Fibroblast of lung (primary cell): ENCODE results near the gene FHL3. TPM values are rescaled to one million over a fixed set of nuclear protein-coding genes. Genes with fewer than 3 reads are reported as not detected.
A peak's percentile ranks its signal among the peaks of the same experiment; 100 is the strongest.

ENCODE experiments used
- DNase-seq, 2 donors: peaks; one replicate each; pipeline versions ENCODE4 v3.0.0 to v3.0.0-alpha.2; 2010; ENCODE audit warnings: low read depth in 2 of 2
- H2AFZ ChIP-seq: 2 replicates; pipeline ENCODE4 v1.5.1; 2012; ENCODE audit warnings: low read length, control low read depth, inconsistent platforms
- H3K27ac ChIP-seq: 2 replicates; pipeline ENCODE4 v1.5.1; 2011; ENCODE audit warnings: low read length, control low read depth; ENCODE audit not compliant: insufficient read depth
- H3K27me3 ChIP-seq: 2 replicates; pipeline ENCODE4 v1.5.1; 2011; ENCODE audit warnings: mild to moderate bottlenecking, low read length; ENCODE audit not compliant: control insufficient read depth, insufficient read depth
- H3K36me3 ChIP-seq: 2 replicates; pipeline ENCODE4 v1.5.1; 2011; ENCODE audit warnings: low read length; ENCODE audit not compliant: control insufficient read depth, insufficient read depth
- H3K4me1 ChIP-seq: 2 replicates; pipeline ENCODE4 v1.5.1; 2011; ENCODE audit warnings: low read length; ENCODE audit not compliant: control insufficient read depth, insufficient read depth; ENCODE audit errors: extremely low read depth
- H3K4me2 ChIP-seq: 2 replicates; pipeline ENCODE4 v1.5.1; 2011; ENCODE audit warnings: low read length, control low read depth; ENCODE audit not compliant: insufficient read depth; ENCODE audit errors: extremely low read depth
- H3K4me3 ChIP-seq, 4 experiments: fragments of 200-600 bp in 1 of 4; sonication (generic) in 1 of 4; replicated peaks in 1 of 4; 2 replicates each; pipeline ENCODE4 v1.5.1; 2011 to 2016; ENCODE audit warnings: low read length in 4 of 4, low read depth in 3 of 4, mild to moderate bottlenecking in 3 of 4, control low read depth in 2 of 4, inconsistent platforms in 1 of 4, mixed read lengths in 1 of 4; ENCODE audit not compliant: insufficient read depth in 1 of 4; ENCODE audit errors: control extremely low read depth in 1 of 4
- H3K79me2 ChIP-seq: 2 replicates; pipeline ENCODE4 v1.5.1; 2012; ENCODE audit warnings: mild to moderate bottlenecking, low read length, inconsistent platforms; ENCODE audit not compliant: control insufficient read depth, insufficient read depth
- H3K9ac ChIP-seq: 2 replicates; pipeline ENCODE4 v1.5.1; 2011; ENCODE audit warnings: mild to moderate bottlenecking, low read length, control low read depth; ENCODE audit not compliant: insufficient read depth
- H3K9me3 ChIP-seq: 2 replicates; pipeline ENCODE4 v1.5.1; 2012; ENCODE audit warnings: low read depth, low read length; ENCODE audit not compliant: control insufficient read depth, insufficient read depth
- H4K20me1 ChIP-seq: 2 replicates; pipeline ENCODE4 v1.5.1; 2011; ENCODE audit warnings: low read length; ENCODE audit not compliant: control insufficient read depth, insufficient read depth; ENCODE audit errors: extremely low read depth
- CTCF ChIP-seq, 2 donors: IDR thresholded peaks in 1 of 2; conservative IDR thresholded peaks in 1 of 2; 1 replicate in 1 of 2; 2 replicates in 1 of 2; pipeline ENCODE4 v1.5.1; 2011 to 2012; ENCODE audit warnings: low read length in 2 of 2, control low read depth in 1 of 2, inconsistent platforms in 1 of 2, low read depth in 1 of 2, mild to moderate bottlenecking in 1 of 2
- EZH2 ChIP-seq: IDR thresholded peaks from 2 replicates; pipeline ENCODE4 v1.5.1; 2012; ENCODE audit warnings: low read length, control low read depth, mild to moderate bottlenecking; ENCODE audit errors: missing control alignments
- polyA plus RNA-seq, 2 donors: library from polyadenylated mRNA; depleted of rRNA in 1 of 2; stranded (reverse) in 1 of 2; unstranded in 1 of 2; fragments of >200 nt; gene quantifications; 2 replicates each; pipeline ENCODE4 v1.2.1, GENCODE V29; 2011 to 2012; ENCODE audit warnings: missing spikeins in 1 of 2
- total RNA-seq: library from RNA; depleted of rRNA; stranded (reverse); fragments of >200 nt; gene quantifications from 2 replicates; pipeline ENCODE4 v1.2.1, GENCODE V29; 2014

Gene FHL3
- total and polyA plus RNA-seq, 2 donors (not counting 1 experiment from before 2014, with no cell fraction given), result 13.9 to 25.0 TPM

- no peaks in the 10 kb centered on the region for H3K36me3 ChIP-seq
- H3K9ac ChIP-seq, result no peak overlapping the region
- no peaks in the 10 kb centered on the region for H3K9me3 ChIP-seq
- no peak overlapping the region for H3K4me2 ChIP-seq
- H4K20me1 ChIP-seq, result no peaks in the 10 kb centered on the region
- no peak overlapping the region for H3K4me3 ChIP-seq
- H3K27me3 ChIP-seq, result no peaks in the 10 kb centered on the region
- H3K4me1 ChIP-seq, result peaks cover 14% of the 10 kb centered on the region
- H3K79me2 ChIP-seq, result no peaks in the 10 kb centered on the region
- TF ChIP-seq EZH2, result no peak
- TF ChIP-seq CTCF (conservative IDR thresholded peaks at IDR 0.05 in 1 of 2, IDR thresholded peaks at IDR 0.05 in 1 of 2; ENCODE audit: low read depth in 1 of 2, low read length in 2 of 2), result no peak
- no peak overlapping the region for H3K27ac ChIP-seq
- no peak for DNase-seq
- H2AFZ ChIP-seq, result no peak overlapping the region
Observed at GRCh38 chr1:37949524-37950152, 55.7 kb downstream of the FHL3 start.

DNA sequence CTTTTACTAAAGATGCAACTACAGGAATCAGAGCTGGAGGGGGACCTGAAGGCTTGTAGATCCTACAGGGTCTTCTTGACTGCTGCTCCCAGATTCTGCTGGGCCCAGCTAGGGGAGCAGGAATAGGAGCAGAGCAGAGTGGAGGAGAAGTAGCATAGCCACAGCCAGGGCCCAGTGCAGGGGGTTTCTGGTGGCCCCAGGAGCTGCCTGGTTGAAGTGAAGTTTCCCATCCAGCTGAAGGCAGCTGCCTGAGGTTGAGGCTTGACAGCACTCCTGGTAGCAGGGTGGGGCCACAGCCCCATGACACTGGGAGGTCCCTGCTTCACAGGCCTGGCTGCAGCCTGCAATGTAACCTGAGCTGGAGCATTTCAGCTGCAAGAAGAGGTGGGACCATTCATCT is 56.5 kb downstream of the FHL3 start:
- H3K79me2 ChIP-seq, result no peaks in the 10 kb centered on the region
- TF ChIP-seq EZH2 (no peak), CTCF (conservative IDR thresholded peaks at IDR 0.05 in 1 of 2, IDR thresholded peaks at IDR 0.05 in 1 of 2; ENCODE audit: low read depth in 1 of 2, low read length in 2 of 2) (no peak)
- no peak for DNase-seq

DNA sequence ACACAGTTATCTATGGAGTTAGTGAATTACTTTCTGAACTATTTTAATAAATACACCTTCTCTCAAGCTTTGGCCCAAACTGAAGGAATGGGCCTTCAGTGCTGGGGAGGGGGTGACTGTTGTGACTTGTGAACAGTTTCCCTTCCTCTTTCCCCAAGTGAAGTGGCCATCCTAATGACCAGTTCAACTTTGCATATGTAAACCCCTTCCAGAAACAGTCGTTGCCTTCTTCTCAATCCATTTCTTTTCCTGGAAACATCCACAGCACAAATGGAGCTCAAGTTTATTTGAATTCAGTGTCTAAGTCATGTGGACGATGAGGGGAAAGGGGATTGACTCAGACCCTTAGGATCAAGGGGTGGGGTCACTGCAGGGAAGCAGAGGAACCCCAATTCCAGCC is 57.1 kb downstream of the FHL3 start:
- TF ChIP-seq EZH2 (no peak), CTCF (conservative IDR thresholded peaks at IDR 0.05 in 1 of 2, IDR thresholded peaks at IDR 0.05 in 1 of 2; ENCODE audit: low read depth in 1 of 2, low read length in 2 of 2) (no peak)
- Histone ChIP-seq H3K4me2 (no peak overlapping the region), H2AFZ (peak overlapping the region; percentile 12)

More for the DNA sequence above, 56.5 kb downstream of the FHL3 start:
- no peak overlapping the region for H2AFZ ChIP-seq
- H3K9ac ChIP-seq, result no peak overlapping the region
- H3K4me3 ChIP-seq, result no peak overlapping the region
- H3K36me3 ChIP-seq, result no peaks in the 10 kb centered on the region
- peaks cover 14% of the 10 kb centered on the region for H3K4me1 ChIP-seq
- H4K20me1 ChIP-seq, result no peaks in the 10 kb centered on the region
- H3K9me3 ChIP-seq, result no peaks in the 10 kb centered on the region
- H3K4me2 ChIP-seq, result no peak overlapping the region
- no peak overlapping the region for H3K27ac ChIP-seq
- no peaks in the 10 kb centered on the region for H3K27me3 ChIP-seq

More for the DNA sequence above, 57.1 kb downstream of the FHL3 start:
- Histone ChIP-seq H3K9me3 (no peaks in the 10 kb centered on the region), H3K9ac (no peak overlapping the region), H3K27me3 (no peaks in the 10 kb centered on the region), H3K4me1 (peaks cover 14% of the 10 kb centered on the region), H3K79me2 (no peaks in the 10 kb centered on the region), H3K27ac (no peak overlapping the region), H3K36me3 (peaks cover 4% of the 10 kb centered on the region), H4K20me1 (no peaks in the 10 kb centered on the region), H3K4me3 (no peak overlapping the region)
- DNase-seq, result no peak
